CD8-positive, alpha-beta memory T cell (primary cell): ENCODE data around the gene FANCB. TPM values are rescaled to one million over a fixed set of nuclear protein-coding genes. Genes with fewer than 3 reads are reported as not detected.

Source experiments
- CTCF ChIA-PET: fragments of 350-600 bp; sonication (Branson Sonifier 250); formaldehyde crosslinking; loops from one replicate; lab custom pipeline; 2021; ENCODE audit warnings: antibody characterized with exemption; lab: Charles Lee
- POLR2A ChIA-PET: fragments of 350-600 bp; sonication (Branson Sonifier 250); formaldehyde crosslinking; loops from one replicate; lab custom pipeline; 2021; ENCODE audit warnings: antibody characterized with exemption; lab: Charles Lee
- DNase-seq, 5 donors: peaks; one replicate each; pipeline versions ENCODE4 v3.0.0 to v3.0.0-alpha.2; 2020 to 2022; ENCODE audit warnings: mixed read lengths in 1 of 5
- H3K27ac ChIP-seq: one replicate; pipeline ENCODE4 v1.7.0; 2013; ENCODE audit warnings: low read depth, mild to moderate bottlenecking, low read length, moderate library complexity
- H3K27me3 ChIP-seq: 2 replicates; pipeline ENCODE4 v1.7.0; 2013; ENCODE audit warnings: low read length, mild to moderate bottlenecking; ENCODE audit not compliant: insufficient read depth, poor library complexity, severe bottlenecking
- H3K36me3 ChIP-seq: 2 replicates; pipeline ENCODE4 v1.7.0; 2013; ENCODE audit warnings: mild to moderate bottlenecking, low read length, moderate library complexity; ENCODE audit not compliant: insufficient read depth
- H3K4me1 ChIP-seq: 2 replicates; pipeline ENCODE4 v1.7.0; 2013; ENCODE audit warnings: mild to moderate bottlenecking, low read length, moderate library complexity; ENCODE audit not compliant: insufficient read depth
- H3K4me3 ChIP-seq: 2 replicates; pipeline ENCODE4 v1.7.0; 2013; ENCODE audit warnings: mild to moderate bottlenecking, low read length
- H3K9me3 ChIP-seq: 2 replicates; pipeline ENCODE4 v1.7.0; 2013; ENCODE audit warnings: mild to moderate bottlenecking, low read length
- H3K27ac Mint-ChIP-seq, 8 donors: one replicate each; pipeline ENCODE4 v1.8.0; 2020 to 2021; ENCODE audit warnings: mixed read lengths in 8 of 8, mild to moderate bottlenecking in 6 of 8, inconsistent platforms in 3 of 8, moderate library complexity in 3 of 8
- H3K27me3 Mint-ChIP-seq, 2 donors: one replicate each; pipeline ENCODE4 v1.8.0; 2020 to 2021; ENCODE audit warnings: mixed read lengths in 2 of 2, mild to moderate bottlenecking in 1 of 2, moderate library complexity in 1 of 2
- H3K36me3 Mint-ChIP-seq, 3 donors: one replicate each; pipeline ENCODE4 v1.8.0; 2020 to 2021; ENCODE audit warnings: mixed read lengths in 3 of 3, inconsistent platforms in 1 of 3, mild to moderate bottlenecking in 1 of 3
- H3K4me1 Mint-ChIP-seq, 3 donors: one replicate each; pipeline ENCODE4 v1.8.0; 2020 to 2021; ENCODE audit warnings: mixed read lengths in 3 of 3, inconsistent platforms in 1 of 3, mild to moderate bottlenecking in 1 of 3
- H3K4me3 Mint-ChIP-seq, 7 donors: one replicate each; pipeline ENCODE4 v1.8.0; 2020 to 2021; ENCODE audit warnings: mixed read lengths in 7 of 7, mild to moderate bottlenecking in 6 of 7, moderate library complexity in 4 of 7, inconsistent platforms in 2 of 7
- H3K9me3 Mint-ChIP-seq, 5 donors: one replicate each; pipeline ENCODE4 v1.8.0; 2020 to 2022; ENCODE audit warnings: mixed read lengths in 5 of 5, mild to moderate bottlenecking in 3 of 5, moderate library complexity in 2 of 5, inconsistent platforms in 1 of 5
- polyA plus RNA-seq: library from polyadenylated mRNA; unstranded; fragments of 300-500 nt; fragmentation: Illumina TruSeq; gene quantifications from one replicate; pipeline ENCODE4 v1.2.3, GENCODE V29; 2021
- total RNA-seq, 2 experiments: library from RNA; stranded (reverse); gene quantifications; one replicate each; pipeline ENCODE4 v1.2.3, GENCODE V29; 2021

FANCB gene
- total RNA-seq (10 to 100 TPM; 10.2 to 10.9 TPM), polyA plus RNA-seq (2.2 TPM)

- Mint-ChIP-seq H3K4me3 (peak within 1 kb of the TSS; percentile 84 to 97 (median 89)), H3K27me3 (no peaks in the 10 kb centered on the region), H3K4me1 (peaks cover 6 to 32% (median 9%) of the 10 kb centered on the region in 3 donors), H3K9me3 (no peaks in the 10 kb centered on the region), H3K36me3 (peaks cover 0 to 7% (median 3%) of the 10 kb centered on the region in 3 donors), H3K27ac (peak within 1 kb of the TSS; percentile 87 to 94 (median 91))
- peak; percentile 90 to 96 (median 92) for DNase-seq
- Histone ChIP-seq H3K27ac (peak within 1 kb of the TSS; percentile 85), H3K9me3 (no peaks in the 10 kb centered on the region), H3K27me3 (no peaks in the 10 kb centered on the region), H3K36me3 (no peaks in the 10 kb centered on the region), H3K4me3 (peak within 1 kb of the TSS; percentile 80), H3K4me1 (peaks cover 11% of the 10 kb centered on the region)
- CTCF ChIA-PET = no interaction called here
- POLR2A ChIA-PET = interaction anchor here (0.6 kb wide), 1 partner anchor 668 kb away, joined by 5 read pairs; no protein-coding TSS in a partner anchor
Observed at GRCh38 chrX:14872851-14873675, at the start of gene FANCB, which contains the start of gene MOSPD2. Gene FANCB, minus strand, starts transcription at chrX:14873069. Its CDS starts 7,559 bp downstream, at chrX:14865510. Gene MOSPD2, plus strand, starts transcription at chrX:14873421. Its CDS starts 108 bp downstream, at chrX:14873529.

- no peak for DNase-seq
- Mint-ChIP-seq H3K4me1 (no peaks in the 10 kb centered on the region), H3K36me3 (peaks cover 0 to 22% (median under 1%) of the 10 kb centered on the region in 3 donors), H3K27me3 (peaks cover 0 to 2% of the 10 kb centered on the region in 2 donors), H3K9me3 (no peaks in the 10 kb centered on the region), H3K27ac (no peak overlapping the region), H3K4me3 (no peak overlapping the region)
- H3K27ac ChIP-seq = no peak overlapping the region
- CTCF ChIA-PET = no interaction called here
- no peaks in the 10 kb centered on the region for H3K4me1 ChIP-seq
- no peak overlapping the region for H3K4me3 ChIP-seq
- POLR2A ChIA-PET = no interaction called here
- H3K27me3 ChIP-seq = no peaks in the 10 kb centered on the region
- H3K9me3 ChIP-seq = no peaks in the 10 kb centered on the region
- H3K36me3 ChIP-seq = no peaks in the 10 kb centered on the region
Observed at GRCh38 chrX:14922437-14922836, 49.6 kb upstream of the FANCB start.

- Histone ChIP-seq H3K27ac (no peak overlapping the region), H3K9me3 (no peaks in the 10 kb centered on the region), H3K36me3 (no peaks in the 10 kb centered on the region), H3K27me3 (no peaks in the 10 kb centered on the region), H3K4me3 (no peak overlapping the region), H3K4me1 (no peaks in the 10 kb centered on the region)
- Mint-ChIP-seq H3K9me3 (no peaks in the 10 kb centered on the region), H3K27me3 (peaks cover 0 to 2% of the 10 kb centered on the region in 2 donors), H3K4me3 (no peak overlapping the region), H3K36me3 (peaks cover 0 to 41% (median 2%) of the 10 kb centered on the region in 3 donors), H3K27ac (no peak overlapping the region), H3K4me1 (no peaks in the 10 kb centered on the region)
- ChIA-PET POLR2A (no interaction called here), CTCF (no interaction called here)
- DNase-seq = no peak
Observed at GRCh38 chrX:14920196-14920595, 47.3 kb upstream of the FANCB start.

GRCh38 chrX:14919407-14919806 lies 46.5 kb upstream of the FANCB start:
- ChIA-PET CTCF (no interaction called here), POLR2A (no interaction called here)
- Mint-ChIP-seq H3K36me3 (peaks cover 0 to 47% (median 3%) of the 10 kb centered on the region in 3 donors), H3K27me3 (peaks cover 0 to 2% of the 10 kb centered on the region in 2 donors), H3K27ac (no peak overlapping the region), H3K9me3 (no peaks in the 10 kb centered on the region), H3K4me1 (no peaks in the 10 kb centered on the region), H3K4me3 (no peak overlapping the region)
- DNase-seq = no peak
- no peaks in the 10 kb centered on the region for H3K27me3 ChIP-seq
- H3K27ac ChIP-seq = no peak overlapping the region
- H3K9me3 ChIP-seq = no peaks in the 10 kb centered on the region
- H3K4me1 ChIP-seq = no peaks in the 10 kb centered on the region
- H3K4me3 ChIP-seq = no peak overlapping the region
- no peaks in the 10 kb centered on the region for H3K36me3 ChIP-seq

- CTCF ChIA-PET = no interaction called here
- no peak overlapping the region for H3K27ac Mint-ChIP-seq
- H3K36me3 ChIP-seq = no peaks in the 10 kb centered on the region
Observed at GRCh38 chrX:14916017-14916674, 43.3 kb upstream of the FANCB start.

GRCh38 chrX:14915596-14915995 lies 42.7 kb upstream of the FANCB start:
- Mint-ChIP-seq H3K9me3 (no peaks in the 10 kb centered on the region), H3K36me3 (peaks cover 0 to 71% (median 5%) of the 10 kb centered on the region in 3 donors), H3K4me1 (no peaks in the 10 kb centered on the region), H3K4me3 (no peak overlapping the region), H3K27me3 (no peaks in the 10 kb centered on the region), H3K27ac (no peak overlapping the region)
- POLR2A ChIA-PET = no interaction called here
- Histone ChIP-seq H3K27me3 (no peaks in the 10 kb centered on the region), H3K27ac (no peak overlapping the region), H3K4me3 (no peak overlapping the region), H3K36me3 (no peaks in the 10 kb centered on the region), H3K4me1 (no peaks in the 10 kb centered on the region), H3K9me3 (no peaks in the 10 kb centered on the region)
- CTCF ChIA-PET = no interaction called here
- no peak for DNase-seq

More at GRCh38 chrX:14916017-14916674, 43.3 kb upstream of the FANCB start:
- no peaks in the 10 kb centered on the region for H3K9me3 ChIP-seq
- H3K9me3 Mint-ChIP-seq = no peaks in the 10 kb centered on the region
- H3K4me1 ChIP-seq = no peaks in the 10 kb centered on the region
- H3K4me3 Mint-ChIP-seq = no peak overlapping the region
- POLR2A ChIA-PET = no interaction called here
- H3K36me3 Mint-ChIP-seq = peaks cover 0 to 68% (median 5%) of the 10 kb centered on the region in 3 donors
- no peak overlapping the region for H3K4me3 ChIP-seq
- no peak for DNase-seq
- H3K27ac ChIP-seq = no peak overlapping the region
- H3K27me3 ChIP-seq = no peaks in the 10 kb centered on the region
- no peaks in the 10 kb centered on the region for H3K27me3 Mint-ChIP-seq
- H3K4me1 Mint-ChIP-seq = no peaks in the 10 kb centered on the region

- no peaks in the 10 kb centered on the region for H3K27me3 Mint-ChIP-seq
- Histone ChIP-seq H3K4me3 (no peak overlapping the region), H3K27ac (no peak overlapping the region), H3K4me1 (no peaks in the 10 kb centered on the region), H3K36me3 (no peaks in the 10 kb centered on the region), H3K9me3 (no peaks in the 10 kb centered on the region), H3K27me3 (no peaks in the 10 kb centered on the region)
- H3K4me1 Mint-ChIP-seq = no peaks in the 10 kb centered on the region
- no peak overlapping the region for H3K4me3 Mint-ChIP-seq
- no peak for DNase-seq
- H3K9me3 Mint-ChIP-seq = no peaks in the 10 kb centered on the region
- peaks cover 0 to 72% (median 8%) of the 10 kb centered on the region in 3 donors for H3K36me3 Mint-ChIP-seq
- H3K27ac Mint-ChIP-seq = peak overlapping the region in 2 of 8 donors; percentile 64 to 77
- ChIA-PET CTCF (no interaction called here), POLR2A (no interaction called here)
Observed at GRCh38 chrX:14913241-14913640, 40.4 kb upstream of the FANCB start.

- Mint-ChIP-seq H3K4me3 (no peak overlapping the region), H3K27me3 (no peaks in the 10 kb centered on the region), H3K4me1 (peaks cover 0 to 5% (median 4%) of the 10 kb centered on the region in 3 donors), H3K9me3 (peaks cover 0 to 12% (median 4%) of the 10 kb centered on the region in 5 donors), H3K36me3 (peaks cover 11 to 32% (median 21%) of the 10 kb centered on the region in 3 donors), H3K27ac (no peak overlapping the region)
- DNase-seq = no peak
- H3K4me3 ChIP-seq = no peak overlapping the region
- ChIA-PET CTCF (no interaction called here), POLR2A (no interaction called here)
- H3K4me1 ChIP-seq = no peaks in the 10 kb centered on the region
- no peak overlapping the region for H3K27ac ChIP-seq
- H3K36me3 ChIP-seq = peaks cover 7% of the 10 kb centered on the region
- H3K9me3 ChIP-seq = no peaks in the 10 kb centered on the region
- H3K27me3 ChIP-seq = no peaks in the 10 kb centered on the region
Observed at GRCh38 chrX:14903891-14904290, 31.0 kb upstream of the FANCB start.
